HG03175 (cell line): ENCODE results near the gene NLRC3.

Experiments
- ATAC-seq: cut with Tn5 transposase; IDR thresholded peaks from one replicate; pipeline ENCODE4 v1.9.1; 2021; ENCODE audit warnings: mild to moderate bottlenecking, moderate library complexity; ENCODE audit not compliant: unreplicated experiment

NLRC3 gene

DNA sequence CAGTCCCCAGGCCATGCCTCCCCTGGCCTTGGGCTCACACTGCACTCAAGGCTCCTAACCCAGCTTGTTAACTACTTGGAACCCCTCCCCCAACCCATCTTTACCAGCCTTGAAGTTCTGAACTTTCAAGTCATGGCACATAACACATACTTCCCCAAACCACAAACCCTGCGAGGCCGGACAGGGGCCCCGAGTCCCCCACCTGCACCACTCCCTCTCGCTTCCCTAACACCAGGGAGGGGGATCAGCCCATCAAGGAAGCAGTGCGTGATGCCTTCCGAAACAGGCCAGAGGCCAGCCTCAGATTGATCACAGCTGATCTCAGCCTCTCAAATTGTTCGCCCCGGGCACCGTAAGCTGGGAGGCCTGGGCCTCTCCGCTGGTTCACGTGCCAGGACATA is 3.0 kb upstream of the NLRC3 start:
- no peak for ATAC-seq

DNA sequence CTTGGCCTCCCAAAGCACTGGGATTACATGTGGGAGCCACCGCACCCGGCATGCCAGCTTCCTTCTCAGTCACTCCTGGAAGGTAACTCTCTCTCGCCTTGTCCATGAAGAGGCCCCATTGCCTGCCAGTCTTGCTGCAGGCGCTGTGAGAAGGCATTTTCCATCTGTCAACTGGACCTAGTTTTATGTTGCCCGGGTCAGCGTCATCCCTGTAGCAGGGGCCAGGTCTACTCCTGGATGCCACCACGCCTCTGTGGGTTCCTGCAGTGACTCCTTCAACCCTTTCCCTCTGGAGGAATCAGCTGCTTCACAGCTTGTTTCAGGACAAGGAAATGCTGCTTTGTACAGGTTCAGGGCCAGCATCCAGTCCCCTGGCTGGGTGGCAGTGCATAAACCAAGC is 2.6 kb upstream of the NLRC3 start:
- ATAC-seq = no peak

- ATAC-seq = peak; percentile 70
These were observed 1.7 kb upstream of the NLRC3 start for GRCh38 chr16:3578610-3579551.

DNA sequence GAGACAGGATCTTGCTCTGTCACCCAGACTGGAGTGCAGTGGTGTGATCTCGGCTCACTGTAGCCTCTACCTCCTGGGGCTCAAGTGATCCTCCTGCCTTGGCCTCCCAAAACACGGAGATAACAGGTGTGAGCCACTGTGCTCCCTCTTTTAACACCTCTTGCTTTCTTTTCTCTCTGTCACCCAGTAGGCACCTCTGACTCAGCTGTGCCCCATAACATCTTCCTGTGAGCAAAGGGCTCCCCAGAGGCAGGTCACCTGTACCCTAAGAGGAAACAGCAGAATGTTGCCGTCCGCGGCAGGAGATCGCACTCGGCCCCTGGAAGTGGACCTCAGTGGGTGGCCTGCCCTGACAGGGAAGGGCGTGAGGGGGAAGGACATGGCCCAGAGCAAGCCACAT is 918 bp upstream of the NLRC3 start:
- ATAC-seq = no peak

GRCh38 chr16:3576211-3576610 is 992 bp downstream of the NLRC3 start:
- ATAC-seq = no peak

- no peak for ATAC-seq
These were observed 1.7 kb downstream of the NLRC3 start for GRCh38 chr16:3575491-3575890.

DNA sequence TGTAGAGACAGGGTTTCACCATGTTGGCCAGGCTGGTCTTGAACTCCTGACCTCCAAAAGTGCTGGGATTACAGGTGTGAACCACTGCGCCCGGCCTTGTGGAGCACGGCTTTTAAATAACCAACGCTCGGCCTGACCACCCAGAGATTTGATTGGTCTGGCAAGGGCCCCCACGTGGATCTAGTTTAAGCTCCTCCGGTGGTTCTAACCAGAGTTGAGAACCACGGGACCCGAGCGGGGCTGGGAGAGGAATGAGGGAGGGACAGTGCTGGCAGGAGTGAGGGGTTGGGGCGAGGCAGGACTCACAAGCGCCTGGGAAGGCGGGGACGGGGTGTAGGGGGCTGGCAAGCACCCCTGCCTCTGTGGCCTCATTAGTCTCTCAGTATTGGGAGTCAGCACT is 3.0 kb downstream of the NLRC3 start:
- no peak for ATAC-seq

DNA sequence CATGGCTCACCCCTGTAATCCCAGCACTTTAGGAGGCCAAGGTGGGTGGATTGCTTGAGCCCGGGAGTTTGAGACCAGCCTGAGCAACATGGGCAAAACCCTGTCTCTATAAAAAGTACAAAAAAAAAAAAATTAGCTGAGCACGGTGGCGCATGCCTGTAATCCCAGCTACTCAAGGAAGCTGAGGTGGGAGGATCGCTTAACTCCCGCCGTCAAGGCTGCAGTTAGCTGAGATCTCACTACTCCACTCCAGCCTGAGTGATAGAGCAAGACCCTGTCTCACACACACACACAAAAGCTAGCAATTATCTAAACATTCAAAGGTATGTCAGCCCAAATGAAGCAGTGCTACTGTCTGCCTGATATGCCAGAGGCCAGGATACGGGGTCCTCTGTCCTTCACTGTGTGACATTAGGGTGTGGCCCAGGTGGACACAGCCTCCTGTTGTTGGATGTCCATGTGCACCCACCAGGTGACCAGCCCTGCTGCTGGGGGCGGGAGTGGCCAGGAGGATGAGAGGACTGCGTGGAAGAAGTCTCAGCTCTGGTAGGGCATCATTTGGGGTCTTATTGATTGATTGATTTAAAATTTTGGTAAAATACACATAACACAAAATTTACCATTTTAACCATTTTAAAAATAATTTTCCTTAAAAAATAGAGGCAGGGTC is 3.9 kb downstream of the NLRC3 start:
- ATAC-seq = no peak

DNA sequence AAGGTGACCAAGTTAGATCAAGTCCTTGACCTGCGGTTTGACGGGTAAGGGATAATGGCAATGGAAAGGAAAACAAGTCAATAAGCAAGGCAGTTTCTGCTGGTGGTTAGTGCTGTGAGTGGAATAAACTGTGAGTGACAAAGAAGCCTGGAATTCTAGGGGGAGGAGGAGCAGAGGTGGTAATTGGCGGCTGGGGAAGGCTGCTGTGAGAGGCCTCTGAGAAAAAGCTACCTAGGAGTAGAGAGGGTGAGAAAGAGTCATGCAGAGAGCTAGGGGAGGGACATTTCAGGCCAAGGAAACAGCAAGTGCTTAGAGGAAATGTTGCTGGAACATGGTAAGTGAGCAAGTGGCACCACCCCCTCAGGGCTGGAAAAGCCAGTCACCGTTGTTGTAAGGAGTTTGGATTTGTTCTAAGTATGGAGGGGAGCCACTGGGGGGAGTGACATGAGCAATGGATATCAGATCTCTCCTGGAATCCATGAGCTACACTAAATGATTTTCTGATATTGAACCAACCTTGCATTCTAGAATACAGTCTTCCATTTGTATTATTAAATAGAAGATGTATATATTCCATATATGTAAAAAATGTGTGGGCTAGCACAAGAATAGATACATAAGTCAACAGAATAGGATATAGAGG is 6.7 kb downstream of the NLRC3 start:
- no peak for ATAC-seq

- ATAC-seq = no peak
These were observed 7.4 kb downstream of the NLRC3 start for GRCh38 chr16:3569851-3570250.

GRCh38 chr16:3566990-3567389 is 10.2 kb downstream of the NLRC3 start:
- no peak for ATAC-seq

GRCh38 chr16:3564889-3565141 is 12.4 kb downstream of the NLRC3 start:
- no peak for ATAC-seq

- no peak for ATAC-seq
These were observed 12.9 kb downstream of the NLRC3 start for GRCh38 chr16:3564130-3564888.

DNA sequence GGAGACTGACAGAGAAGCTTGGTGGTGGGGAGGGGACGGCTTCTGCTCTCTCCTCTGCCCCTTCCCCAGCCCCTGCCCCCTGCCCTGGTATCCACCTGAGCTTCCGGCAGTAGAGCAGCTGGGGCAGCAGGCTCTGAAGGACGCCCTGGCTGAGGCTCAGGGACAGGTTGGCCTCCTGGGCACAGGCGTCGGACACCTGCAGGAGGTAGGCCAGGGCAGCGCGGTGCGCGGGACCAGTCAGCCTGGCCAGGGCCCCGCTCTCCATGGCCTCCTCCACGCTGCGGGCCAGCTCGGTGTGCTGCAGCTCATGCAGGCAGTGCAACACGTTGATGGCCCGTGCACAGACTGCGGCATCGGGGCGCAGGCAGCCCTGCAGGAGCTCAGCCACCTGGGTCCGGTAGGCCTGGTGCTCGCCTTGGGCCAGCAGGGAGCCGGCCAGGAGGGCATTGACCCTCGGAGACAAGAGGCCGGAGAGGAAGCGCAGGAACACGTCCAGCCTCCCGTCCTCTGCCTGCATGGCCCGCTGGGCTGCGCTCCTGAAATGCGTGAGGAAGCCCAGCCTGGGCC is 14.2 kb downstream of the NLRC3 start:
- ATAC-seq = no peak

DNA sequence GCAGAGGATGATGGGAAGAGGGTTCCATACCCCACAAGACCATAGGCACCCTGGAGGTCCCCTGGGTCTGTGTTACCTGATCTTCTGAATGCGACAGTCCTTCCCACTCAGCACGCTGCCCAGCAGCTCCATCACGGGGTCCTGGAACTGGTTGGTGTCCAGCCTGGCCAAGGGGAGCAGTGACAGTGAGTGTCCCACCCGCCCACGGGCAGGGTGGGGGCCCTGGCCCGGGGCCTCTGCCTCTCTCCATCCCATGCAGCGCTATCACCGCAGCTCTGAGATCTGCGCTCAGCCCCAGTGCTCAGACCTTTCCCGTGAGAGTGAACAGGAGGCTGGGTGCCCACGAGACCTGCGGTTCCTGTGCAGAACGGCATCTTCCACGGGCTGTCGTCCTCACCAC is 15.6 kb downstream of the NLRC3 start:
- no peak for ATAC-seq

DNA sequence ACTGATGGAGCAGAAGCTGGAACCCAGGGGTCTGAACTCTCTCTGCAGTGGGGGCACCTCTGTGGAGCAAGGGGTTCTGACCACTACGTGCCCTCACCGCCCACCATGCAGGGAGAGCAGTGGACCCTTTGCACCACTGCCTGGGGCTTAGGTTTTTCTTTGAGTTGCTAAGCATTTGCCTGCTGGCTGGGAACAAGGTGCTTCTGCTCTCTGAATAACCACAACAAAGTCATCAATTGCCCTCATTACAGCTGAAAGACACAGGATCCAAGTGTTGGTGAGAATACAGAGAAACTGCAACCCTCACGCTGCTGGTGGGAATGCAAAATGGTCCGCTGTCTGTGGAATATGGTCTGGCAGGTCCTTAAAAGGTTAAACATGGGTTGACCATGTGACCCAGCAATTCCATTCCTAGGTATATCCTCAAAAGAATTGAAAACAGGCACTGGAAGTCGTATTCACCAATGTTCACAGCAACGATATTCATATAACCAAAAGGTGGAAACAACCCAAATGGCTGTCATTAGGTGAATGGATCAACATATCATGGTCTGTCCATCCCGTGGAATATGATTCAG is 22.8 kb downstream of the NLRC3 start:
- ATAC-seq = no peak

- ATAC-seq = no peak
These were observed 23.9 kb downstream of the NLRC3 start for GRCh38 chr16:3553138-3553923.

GRCh38 chr16:3550851-3551847 is 26.1 kb downstream of the NLRC3 start:
- no peak for ATAC-seq

GRCh38 chr16:3549906-3550305 is 27.3 kb downstream of the NLRC3 start:
- no peak for ATAC-seq
